Measurements from ENCODE around the gene TLE7. TPM values are rescaled to one million over a fixed set of nuclear protein-coding genes. Genes with fewer than 3 reads are reported as not detected.

Gene TLE7
- total RNA-seq, 4 donors from 2014 or later = not detected

DNA sequence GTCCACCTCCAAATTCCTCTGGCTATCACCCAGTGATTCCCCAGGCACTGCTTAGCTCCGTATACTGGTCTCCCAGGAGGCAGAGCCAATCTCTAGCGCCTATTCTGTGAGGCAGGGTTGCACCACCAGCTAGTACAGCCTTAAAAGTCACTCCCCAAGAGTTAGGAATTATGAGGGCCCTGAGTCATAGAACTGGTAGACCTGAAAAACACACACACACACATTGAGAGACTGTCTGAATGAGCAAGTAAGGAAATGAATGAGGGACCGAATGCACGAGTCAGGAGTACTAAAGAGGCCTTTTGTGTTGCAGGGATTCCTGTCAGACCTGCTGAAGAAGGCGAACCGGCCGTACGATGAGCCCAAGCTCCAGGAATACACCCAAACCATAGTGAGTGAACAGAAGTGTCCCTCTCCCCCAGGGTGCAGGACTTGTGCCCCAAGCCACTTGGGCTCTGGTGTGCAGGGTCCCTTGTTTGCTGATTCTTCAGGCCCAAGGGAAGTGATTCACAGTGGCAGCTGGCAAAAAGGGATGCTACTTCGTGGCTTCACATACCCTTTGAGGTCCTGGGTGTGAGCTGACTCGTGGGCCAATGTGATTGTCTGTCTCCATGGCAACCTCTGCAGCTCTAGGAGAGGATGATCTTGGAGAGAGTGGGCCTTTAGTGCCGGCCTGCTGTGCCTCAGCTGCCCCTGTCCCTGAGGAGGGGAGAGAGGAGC is 58.6 kb downstream of the TLE7 start:
- 58 to 59% methylated on average over 8 to 11 of the region's 11 CpGs for WGBS, 2 donors
- TF ChIP-seq POLR2A (IDR thresholded peaks at IDR 0.05) = no peak
- TF ChIP-seq, protein P1, sequence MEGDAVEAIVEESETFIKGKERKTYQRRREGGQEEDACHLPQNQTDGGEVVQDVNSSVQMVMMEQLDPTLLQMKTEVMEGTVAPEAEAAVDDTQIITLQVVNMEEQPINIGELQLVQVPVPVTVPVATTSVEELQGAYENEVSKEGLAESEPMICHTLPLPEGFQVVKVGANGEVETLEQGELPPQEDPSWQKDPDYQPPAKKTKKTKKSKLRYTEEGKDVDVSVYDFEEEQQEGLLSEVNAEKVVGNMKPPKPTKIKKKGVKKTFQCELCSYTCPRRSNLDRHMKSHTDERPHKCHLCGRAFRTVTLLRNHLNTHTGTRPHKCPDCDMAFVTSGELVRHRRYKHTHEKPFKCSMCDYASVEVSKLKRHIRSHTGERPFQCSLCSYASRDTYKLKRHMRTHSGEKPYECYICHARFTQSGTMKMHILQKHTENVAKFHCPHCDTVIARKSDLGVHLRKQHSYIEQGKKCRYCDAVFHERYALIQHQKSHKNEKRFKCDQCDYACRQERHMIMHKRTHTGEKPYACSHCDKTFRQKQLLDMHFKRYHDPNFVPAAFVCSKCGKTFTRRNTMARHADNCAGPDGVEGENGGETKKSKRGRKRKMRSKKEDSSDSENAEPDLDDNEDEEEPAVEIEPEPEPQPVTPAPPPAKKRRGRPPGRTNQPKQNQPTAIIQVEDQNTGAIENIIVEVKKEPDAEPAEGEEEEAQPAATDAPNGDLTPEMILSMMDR (IDR thresholded peaks at IDR 0.05) = no peak
- H3K4me3 ChIP-seq (ENCODE audit: low read depth, poor library complexity, severe bottlenecking) = no peak overlapping the region
- intact Hi-C loops (cut with DNase I; ENCODE audit: low total_unique reads) = no loop called here
- DNase-seq (ENCODE audit: low spot score in 2 of 2) = no peak

GRCh38 chr16:71380831-71381230 is 61.0 kb downstream of the TLE7 start:
- WGBS, 2 donors = 66 to 70% methylated on average over 6 of the region's 6 CpGs
- no peak for TF ChIP-seq POLR2A (IDR thresholded peaks at IDR 0.05)
- TF ChIP-seq, protein P1 (IDR thresholded peaks at IDR 0.05) = no peak
- intact Hi-C loops (cut with DNase I; ENCODE audit: low total_unique reads) = loop anchor here (1.0 kb wide), 1 partner anchor 25 kb away; no protein-coding TSS in a partner anchor
- DNase-seq (ENCODE audit: low spot score in 2 of 2) = no peak
- no peak overlapping the region for H3K4me3 ChIP-seq (ENCODE audit: low read depth, poor library complexity, severe bottlenecking)

Other genes starting within 250 kb of the TLE7 start
- 1 to 10 TPM in 2 of 4 donors, under 1 TPM in 1, not detected in 1; 0.15 to 2.3 (median 1.5) TPM for gene HYDIN, start 211.3 kb downstream of the TLE7 start, total RNA-seq
- gene CMTR2, start 152.7 kb downstream of the TLE7 start, total RNA-seq = 10 to 100 TPM; 12.6 to 17.9 (median 16.0) TPM
- 1 to 10 TPM in 3 of 4 donors, not detected in 1; 3.8 to 5.1 (median 4.1) TPM for gene CALB2, start 83.3 kb downstream of the TLE7 start, total RNA-seq
- gene ZNF23, start 20.2 kb upstream of the TLE7 start, total RNA-seq = 1 to 10 TPM; 3.6 to 8.1 (median 5.8) TPM
- gene ZNF19, start 47.3 kb upstream of the TLE7 start, total RNA-seq = 1 to 10 TPM in 3 of 4 donors, under 1 TPM in 1; 0.84 to 4.2 (median 2.5) TPM
- not detected for gene CHST4, start 84.4 kb upstream of the TLE7 start, total RNA-seq
- not detected for gene TAT, start 135.0 kb upstream of the TLE7 start, total RNA-seq
- 10 to 100 TPM in 2 of 4 donors, 1 to 10 TPM in 2; 3.3 to 11.3 (median 9.5) TPM for gene MARVELD3, start 184.1 kb upstream of the TLE7 start, total RNA-seq

Measured in lower leg skin (tissue), 4 donors.